Middle frontal gyrus (tissue), 1 donor: ENCODE data around the gene DCN.

ENCODE experiments used
- DNase-seq: peaks from one replicate; pipeline ENCODE4 v3.0.0-alpha.2; 2015; ENCODE audit warnings: low spot score; ENCODE audit errors: extremely low spot score

Gene DCN

GRCh38 chr12:91186156-91186555, 3.5 kb upstream of the DCN start:
- no peak for DNase-seq

GRCh38 chr12:91185421-91185820, 2.8 kb upstream of the DCN start:
- no peak for DNase-seq

- DNase-seq: no peak
These were observed 934 bp upstream of the DCN start for GRCh38 chr12:91183551-91183950.

- DNase-seq: no peak
These were observed 1.8 kb downstream of the DCN start for GRCh38 chr12:91180582-91181395.

- DNase-seq: no peak
These were observed 2.6 kb downstream of the DCN start for GRCh38 chr12:91179966-91180561.

DNA sequence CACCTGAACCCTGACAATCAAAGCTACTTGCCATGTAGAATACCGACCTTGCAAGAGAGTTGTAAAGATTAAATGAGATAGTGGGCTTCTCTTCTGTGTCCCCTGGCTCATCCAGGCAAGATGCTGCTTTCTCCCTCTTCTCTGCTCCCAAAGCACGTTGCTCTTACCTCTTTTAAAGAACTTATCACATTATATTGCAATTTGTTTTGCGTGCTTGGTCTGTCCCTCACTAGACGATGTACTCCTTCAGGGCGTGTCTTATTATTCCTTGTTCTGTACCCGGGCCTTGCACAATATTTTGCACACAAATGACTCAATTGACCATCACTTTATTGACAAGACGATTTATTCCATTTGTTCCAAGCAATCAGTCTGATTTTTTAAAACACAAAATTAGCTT, 3.3 kb downstream of the DCN start:
- no peak for DNase-seq

DNA sequence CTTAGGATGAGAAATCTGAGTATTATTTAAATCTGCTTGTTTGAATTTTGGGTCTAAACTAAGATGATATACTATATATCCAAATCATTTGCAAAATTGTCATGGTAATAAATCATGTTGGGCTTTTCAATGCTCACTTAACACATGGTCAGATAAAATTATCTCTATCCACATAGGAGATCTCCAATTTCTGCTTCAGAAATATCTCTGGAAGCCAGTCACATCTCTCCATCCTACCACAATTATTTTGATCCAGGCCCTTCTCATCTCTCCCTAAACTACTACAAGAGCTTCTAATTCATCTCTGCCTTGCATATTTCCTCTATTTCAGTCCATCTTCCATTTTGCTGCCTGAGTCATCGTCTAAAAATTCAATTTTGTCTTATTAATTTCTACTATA, 3.8 kb downstream of the DCN start:
- DNase-seq: no peak

GRCh38 chr12:91178139-91178561, 4.5 kb downstream of the DCN start:
- no peak for DNase-seq

- DNase-seq: no peak
These were observed 5.2 kb downstream of the DCN start for GRCh38 chr12:91177381-91177780.

GRCh38 chr12:91176915-91177314, 5.7 kb downstream of the DCN start:
- DNase-seq: no peak

DNA sequence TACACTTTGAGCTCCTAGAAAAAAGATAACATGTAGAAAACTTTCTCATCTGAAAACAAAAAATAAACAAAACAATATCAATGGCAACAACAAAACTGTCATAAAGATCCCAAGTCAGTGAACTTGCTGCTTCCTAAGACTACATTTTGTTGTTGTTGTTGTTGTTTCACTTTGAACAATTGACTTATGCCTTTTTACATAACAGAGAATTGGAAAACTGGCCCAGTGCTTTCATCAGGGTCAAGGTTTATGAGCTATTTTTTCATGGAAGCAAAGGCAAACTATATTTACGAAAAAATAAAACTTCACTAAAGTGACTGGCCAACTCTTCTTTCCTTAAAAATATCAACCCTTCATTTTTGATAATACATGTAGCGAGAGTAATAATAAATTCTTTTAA, 6.3 kb downstream of the DCN start:
- no peak for DNase-seq

GRCh38 chr12:91173124-91173523, 9.5 kb downstream of the DCN start:
- no peak for DNase-seq

- no peak for DNase-seq
These were observed 10.5 kb downstream of the DCN start for GRCh38 chr12:91172096-91172495.

GRCh38 chr12:91171476-91171875, 11.1 kb downstream of the DCN start:
- no peak for DNase-seq

DNA sequence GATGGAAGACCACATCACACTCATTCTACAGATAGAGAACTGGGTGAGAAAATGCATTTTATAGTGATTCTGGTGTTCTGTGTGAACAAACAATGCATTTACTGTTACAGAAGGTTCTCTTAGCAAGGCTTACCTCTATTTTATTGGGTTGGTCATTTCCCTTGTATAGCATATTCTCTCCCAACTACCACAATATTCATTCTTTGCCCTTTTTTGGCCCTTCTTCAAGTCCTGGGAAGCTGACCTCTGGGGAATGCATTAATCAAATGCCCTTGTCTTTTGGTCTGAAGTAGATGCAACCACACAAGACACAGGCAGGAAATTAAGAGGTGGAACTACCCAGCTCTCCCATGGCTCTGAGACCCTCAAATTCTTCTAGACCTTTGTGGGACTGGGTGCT, 19.5 kb downstream of the DCN start:
- no peak for DNase-seq

GRCh38 chr12:91161009-91161408, 21.6 kb downstream of the DCN start:
- no peak for DNase-seq

DNA sequence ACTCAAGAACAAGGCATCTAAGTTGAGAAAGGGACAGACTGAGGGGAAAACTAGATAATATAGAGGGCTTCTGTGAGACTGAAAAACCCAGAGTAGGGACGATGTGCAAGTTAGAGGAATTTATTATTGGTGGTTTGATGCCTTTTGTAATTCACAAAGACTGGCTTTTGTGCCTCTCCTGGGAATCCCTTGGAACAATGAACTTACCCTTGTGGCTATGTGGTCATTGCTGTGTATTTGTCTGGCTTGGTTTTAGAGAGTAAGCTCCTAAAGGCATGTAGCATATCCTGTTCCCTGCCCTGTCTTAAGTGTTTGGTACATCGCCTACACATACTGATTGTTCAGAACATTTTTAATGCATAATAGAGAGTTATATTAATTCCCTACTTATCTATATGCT, 26.6 kb downstream of the DCN start:
- no peak for DNase-seq

- no peak for DNase-seq
These were observed 28.5 kb downstream of the DCN start for GRCh38 chr12:91154131-91154530.

DNA sequence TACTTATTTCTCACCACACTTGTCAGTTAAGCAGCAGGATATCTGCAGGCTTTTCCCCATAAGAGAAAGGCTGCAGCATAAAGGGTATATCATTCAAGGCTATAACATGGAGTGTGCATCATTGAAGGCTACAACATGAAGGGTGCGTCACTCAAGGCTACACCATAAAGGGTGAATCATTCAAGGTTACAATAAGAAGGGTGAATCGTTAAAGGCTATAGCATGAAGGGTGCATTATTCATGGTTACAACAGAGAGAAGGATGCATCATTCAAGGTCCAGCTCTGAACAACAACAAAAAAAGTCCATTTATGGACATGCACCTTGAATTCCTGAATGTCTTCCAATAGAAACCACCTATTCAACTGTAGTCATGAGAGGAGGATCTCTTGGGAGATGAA, 38.6 kb downstream of the DCN start:
- no peak for DNase-seq

DNA sequence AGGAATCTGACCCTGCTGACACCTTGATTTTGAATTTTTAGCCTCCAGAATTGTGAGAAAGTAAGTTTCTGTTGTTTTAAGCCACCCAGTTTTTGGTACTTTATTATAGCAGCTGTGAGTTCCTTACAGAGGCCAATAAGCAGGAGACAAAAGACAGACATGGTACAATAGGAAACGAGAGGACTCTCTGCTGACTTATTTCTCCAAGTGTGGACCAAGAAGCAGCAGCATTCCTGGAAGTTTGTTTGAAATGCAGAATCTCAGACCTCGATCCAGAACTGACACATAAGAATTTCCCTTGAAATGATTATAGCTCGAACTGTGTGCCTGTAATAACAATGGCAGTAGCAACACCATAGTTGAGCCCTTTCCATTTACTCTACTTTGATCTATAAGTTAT, 39.4 kb downstream of the DCN start:
- no peak for DNase-seq

- DNase-seq: no peak
These were observed 40.4 kb downstream of the DCN start for GRCh38 chr12:91142221-91142631.

- DNase-seq: no peak
These were observed 42.3 kb downstream of the DCN start for GRCh38 chr12:91140026-91140931.
